ENCODE results near the gene ATPAF2.

The ATPAF2 gene

GRCh38 chr17:18038861-18039534 is at the start of gene ATPAF2, which contains the start of gene GID4:
Gene ATPAF2, minus strand, starts transcription at chr17:18039168. Its CDS starts 155 bp downstream, at chr17:18039013.
Gene GID4, plus strand, starts transcription at chr17:18039408. Its CDS starts 57 bp downstream, at chr17:18039465.
- peak; percentile 100 for DNase-seq

DNA sequence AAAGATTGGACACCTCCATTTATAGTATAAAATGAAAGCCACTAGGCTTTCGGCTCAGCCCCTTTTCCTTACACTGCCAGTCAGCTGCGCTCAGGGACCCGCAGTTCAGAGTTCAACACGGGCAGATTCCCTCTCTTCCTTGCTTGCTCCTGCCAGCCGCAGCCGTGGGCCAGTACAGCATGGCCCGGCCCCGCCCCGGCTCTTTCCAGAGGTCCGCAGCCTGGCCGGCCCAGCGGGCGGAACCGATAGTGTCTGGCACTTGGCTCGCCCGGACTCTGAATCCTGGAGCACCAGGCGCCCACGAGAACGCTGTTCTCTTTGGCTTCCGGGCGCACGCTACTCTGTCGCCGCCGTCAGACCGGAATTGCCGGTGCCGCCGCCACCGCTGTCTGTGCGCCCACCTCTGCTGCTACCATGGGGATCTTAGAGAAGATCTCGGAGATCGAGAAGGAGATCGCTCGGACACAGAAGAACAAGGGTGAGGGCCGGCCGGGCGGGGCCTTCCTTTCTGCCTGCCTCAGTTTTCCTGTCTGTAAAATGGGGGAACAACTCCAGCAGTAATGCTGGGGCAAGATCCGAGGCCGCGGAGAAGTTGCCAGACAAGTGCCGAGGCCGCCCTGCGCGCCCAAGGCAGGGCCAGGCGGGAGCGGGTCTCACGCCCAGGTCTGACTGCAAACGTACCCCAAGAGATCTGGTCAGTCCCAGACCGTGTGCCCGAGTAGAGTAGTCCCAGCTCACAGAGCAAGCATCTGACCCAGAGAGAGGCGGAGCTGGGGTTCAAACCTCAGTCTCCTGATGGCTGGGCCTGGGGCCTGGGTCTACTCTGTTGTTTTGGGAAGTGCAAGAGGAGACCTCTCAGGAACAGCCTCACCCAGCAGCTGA is 48.9 kb upstream of the ATPAF2 start, which contains the start of gene DRG2:
Gene DRG2 (plus strand): TSS at position 339 of the 882 bp plus-strand sequence. CDS start 76 bp downstream, at position 415.
- peak; percentile 84 for DNase-seq

GRCh38 chr17:18084256-18084655 is 45.3 kb upstream of the ATPAF2 start:
- no peak for DNase-seq

DNA sequence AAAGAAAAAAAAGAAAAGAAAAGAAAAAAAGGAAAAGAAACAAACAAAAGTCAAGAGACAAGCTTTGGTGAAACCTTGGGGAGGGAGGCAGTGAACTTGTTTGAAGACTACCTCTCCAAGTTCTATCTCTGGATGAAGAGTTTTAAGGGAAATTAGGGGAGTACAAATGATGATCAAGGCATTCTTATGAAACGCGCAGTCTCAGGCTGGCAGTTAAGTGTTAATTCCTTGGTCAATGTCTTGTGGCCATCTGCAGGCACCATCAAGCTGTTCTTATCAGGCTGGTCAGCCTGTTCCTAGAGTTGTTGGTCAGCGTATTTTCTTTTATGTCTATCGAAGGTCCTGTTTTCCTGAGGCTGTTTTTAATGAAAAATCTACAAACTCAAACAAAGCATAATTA is 40.6 kb upstream of the ATPAF2 start:
- no peak for DNase-seq

GRCh38 chr17:18076936-18077335 is 38.0 kb upstream of the ATPAF2 start:
- DNase-seq: no peak

- no peak for DNase-seq
Observed at GRCh38 chr17:18074566-18075272, 35.8 kb upstream of the ATPAF2 start.

GRCh38 chr17:18071751-18072150 is 32.8 kb upstream of the ATPAF2 start:
- no peak for DNase-seq

- DNase-seq: no peak
Observed at GRCh38 chr17:18070861-18071340, 31.9 kb upstream of the ATPAF2 start.

- DNase-seq: no peak
Observed at GRCh38 chr17:18069101-18069500, 30.1 kb upstream of the ATPAF2 start.

- DNase-seq: no peak
Observed at GRCh38 chr17:18066866-18067265, 27.9 kb upstream of the ATPAF2 start.

- DNase-seq: no peak
Observed at GRCh38 chr17:18065546-18065945, 26.6 kb upstream of the ATPAF2 start.

DNA sequence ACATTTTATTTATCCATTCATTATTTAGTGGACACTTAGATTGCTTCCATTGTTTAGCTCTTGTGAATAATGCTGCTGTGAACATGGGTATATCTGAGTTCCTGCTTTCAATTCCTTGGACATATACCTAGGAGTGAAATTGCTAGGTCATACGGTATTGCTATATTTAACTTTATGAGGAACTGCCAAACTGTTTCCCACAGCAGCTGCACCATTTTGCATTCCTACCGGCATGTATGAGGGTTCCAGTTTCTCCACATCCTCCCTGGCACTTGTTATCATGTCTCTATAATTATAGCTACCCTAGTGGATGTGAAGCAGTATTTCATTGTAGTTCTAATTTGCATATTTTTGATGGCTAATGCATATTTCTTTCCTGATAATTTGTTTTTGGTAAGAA is 25.1 kb upstream of the ATPAF2 start:
- no peak for DNase-seq

DNA sequence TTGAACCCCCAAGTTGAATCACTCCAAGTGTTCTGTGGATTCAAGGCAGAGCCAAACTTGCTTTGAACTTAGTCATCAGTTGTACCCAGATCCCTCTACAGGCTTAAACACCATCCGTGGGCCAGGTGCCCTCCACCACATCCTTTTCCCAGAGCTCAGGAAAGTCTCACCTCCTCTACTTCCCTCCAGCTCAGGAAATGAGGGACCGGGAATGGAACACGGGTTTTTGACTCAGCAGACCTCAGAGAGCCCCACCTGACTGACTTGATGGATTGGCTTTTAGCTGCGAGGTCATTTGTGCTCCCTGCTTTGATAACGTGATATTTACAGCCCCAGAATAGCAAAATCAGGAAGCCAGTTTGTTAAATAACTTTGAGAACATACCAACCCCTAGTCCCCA is 20.3 kb upstream of the ATPAF2 start:
- DNase-seq: no peak

- DNase-seq: no peak
Observed at GRCh38 chr17:18056214-18056613, 17.2 kb upstream of the ATPAF2 start.

DNA sequence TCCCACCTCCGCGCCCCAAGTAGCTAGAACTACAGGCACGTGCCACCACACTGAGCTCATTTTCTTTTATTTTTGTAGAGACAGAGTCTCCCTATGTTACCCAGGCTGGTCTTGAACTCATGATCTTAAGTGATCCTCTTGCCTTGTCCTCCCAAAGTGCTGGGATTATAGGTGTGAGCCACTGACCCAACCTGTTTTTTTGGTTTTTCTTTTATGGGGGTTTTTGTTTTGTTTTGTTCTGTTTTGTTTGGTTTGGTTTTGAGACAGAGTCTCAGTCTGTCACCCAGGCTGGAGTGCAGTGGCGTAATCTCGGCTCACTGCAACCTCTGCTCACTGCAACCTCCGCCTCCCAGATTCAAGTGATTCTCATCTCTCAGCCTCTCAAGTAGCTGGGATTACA is 16.6 kb upstream of the ATPAF2 start:
- DNase-seq: no peak

DNA sequence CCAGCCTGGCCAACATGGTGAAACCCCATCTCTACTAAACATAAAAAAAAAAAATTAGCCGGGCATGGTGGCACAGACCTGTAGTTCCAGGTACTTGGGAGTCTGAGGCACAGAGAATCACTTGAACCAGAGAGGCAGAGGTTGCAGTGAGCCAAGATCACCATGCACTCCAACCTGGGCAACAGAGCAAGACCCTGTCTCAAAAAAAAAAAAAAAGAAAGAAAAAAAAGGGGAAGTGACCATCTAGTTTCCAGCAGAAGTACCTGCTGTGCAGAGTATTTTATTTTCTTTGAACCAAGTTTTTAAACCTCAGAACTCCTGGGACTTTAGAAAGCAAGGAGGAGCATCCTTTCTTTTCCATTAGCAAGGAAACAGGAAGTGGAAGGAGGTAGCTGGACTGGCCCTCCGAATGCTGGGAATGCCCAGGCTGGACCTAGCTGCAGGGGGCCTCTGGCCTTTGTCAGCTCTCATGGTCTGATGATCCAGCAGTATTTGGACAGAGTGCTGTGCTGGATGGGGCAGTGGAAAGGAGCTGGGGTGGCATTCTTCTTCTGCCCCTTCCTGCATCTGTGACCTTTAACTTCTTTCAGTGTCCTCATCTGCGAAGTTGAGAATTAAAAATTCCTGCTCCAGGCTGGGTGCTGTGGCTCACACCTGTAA is 6.9 kb upstream of the ATPAF2 start:
- no peak for DNase-seq

- DNase-seq: no peak
Observed at GRCh38 chr17:18044609-18045008, 5.6 kb upstream of the ATPAF2 start.

DNA sequence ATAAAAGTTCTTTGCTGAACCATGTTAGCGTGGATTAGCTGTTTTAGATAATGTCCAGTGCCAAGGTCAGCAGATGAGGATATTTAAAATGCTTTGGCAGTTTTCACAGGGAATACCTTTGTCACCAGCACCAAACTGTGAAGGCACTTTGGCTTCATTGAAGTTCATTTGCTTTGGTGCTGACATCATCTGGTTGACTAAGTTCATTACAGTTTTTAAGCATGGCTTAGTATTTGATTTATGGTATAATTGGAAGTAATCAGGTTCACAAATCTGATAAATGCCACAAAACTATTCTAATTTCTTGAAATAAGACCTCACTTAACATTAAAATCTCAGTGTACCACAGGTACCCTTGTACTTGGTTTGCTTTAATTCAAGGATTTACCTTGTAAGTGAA is 4.5 kb upstream of the ATPAF2 start:
- DNase-seq: no peak

- DNase-seq: no peak
Observed at GRCh38 chr17:18042983-18043382, 4.0 kb upstream of the ATPAF2 start.

DNA sequence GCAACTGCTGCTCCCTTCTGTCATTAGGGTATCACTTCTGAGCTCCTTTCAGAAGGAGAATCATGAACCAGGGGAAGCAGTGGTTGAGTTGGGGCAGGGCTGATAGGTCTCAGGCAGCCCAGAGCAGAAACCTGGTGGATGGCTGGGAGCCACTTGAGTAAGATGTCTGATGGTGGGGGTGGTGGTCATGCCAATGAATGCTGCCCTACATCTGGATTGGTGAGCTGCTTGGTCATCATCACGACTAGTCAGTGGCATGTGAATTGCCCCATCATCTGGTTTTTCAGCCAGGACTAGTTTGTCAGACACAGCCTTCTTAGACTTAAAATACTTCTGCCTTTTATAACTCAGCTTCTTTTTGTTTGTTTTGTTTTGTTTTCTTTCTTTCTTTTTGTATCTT is 2.8 kb upstream of the ATPAF2 start:
- no peak for DNase-seq

GRCh38 chr17:18040261-18040858 is 1.4 kb upstream of the ATPAF2 start:
- no peak for DNase-seq

All from activated gamma-delta T cell treated with Interleukin-2 at 50 U/mL for 16 hours (primary cell).